HL-60/S4 (cell line): ENCODE measurements around the gene NUCB1.
"Not testable (repeated sequence)": the region's sequence is repeated elsewhere in the genome, so short reads cannot be mapped to it uniquely, and the experiment has no call there.

Source experiments
- in situ Hi-C: fragments of 300-500 bp; cut with MboI; formaldehyde crosslinking; loops from 2 replicates; pipeline ENCODE4 v1.14.3; 2022; ENCODE audit warnings: low sequenced_read_pairs

The NUCB1 gene

GRCh38 chr19:48899781-48900476, at the start of gene NUCB1:
NUCB1 (plus strand) TSS chr19:48900312; CDS start chr19:48900797, 485 bp downstream.
- in situ Hi-C loops, result no loop called here

GRCh38 chr19:48852292-48852691, 47.8 kb upstream of the NUCB1 start:
- in situ Hi-C loops, result no loop called here

GRCh38 chr19:48853483-48853882, 46.6 kb upstream of the NUCB1 start:
- in situ Hi-C loops, result no loop called here

GRCh38 chr19:48854103-48854502, 46.0 kb upstream of the NUCB1 start:
- in situ Hi-C loops, result no loop called here

- in situ Hi-C loops, result no loop called here
Measured at GRCh38 chr19:48856921-48857320, 43.2 kb upstream of the NUCB1 start.

- in situ Hi-C loops, result no loop called here
Measured at GRCh38 chr19:48858984-48859710, 41.0 kb upstream of the NUCB1 start.

GRCh38 chr19:48859711-48860572, 40.2 kb upstream of the NUCB1 start:
- in situ Hi-C loops, result no loop called here

- in situ Hi-C loops, result no loop called here
Measured at GRCh38 chr19:48861313-48861712, 38.8 kb upstream of the NUCB1 start.

- in situ Hi-C loops, result no loop called here
Measured at GRCh38 chr19:48862827-48863226, 37.3 kb upstream of the NUCB1 start.

GRCh38 chr19:48866692-48867091, 33.4 kb upstream of the NUCB1 start:
- in situ Hi-C loops, result no loop called here

- in situ Hi-C loops, result no loop called here
Measured at GRCh38 chr19:48867123-48867745, 32.9 kb upstream of the NUCB1 start.

GRCh38 chr19:48867746-48868113, 32.4 kb upstream of the NUCB1 start:
- in situ Hi-C loops, result no loop called here

GRCh38 chr19:48868114-48868886, 31.8 kb upstream of the NUCB1 start, which contains the start of gene PLEKHA4:
PLEKHA4 (minus strand) TSS chr19:48868617; CDS start chr19:48867620, 997 bp downstream.
- in situ Hi-C loops, result no loop called here

- in situ Hi-C loops, result no loop called here
Measured at GRCh38 chr19:48870048-48870447, 30.1 kb upstream of the NUCB1 start.

- in situ Hi-C loops, result not testable (repeated sequence)
Measured at GRCh38 chr19:48871471-48872181, 28.5 kb upstream of the NUCB1 start.

- in situ Hi-C loops, result no loop called here
Measured at GRCh38 chr19:48872182-48872883, 27.8 kb upstream of the NUCB1 start, which contains the start of gene PPP1R15A. PPP1R15A (plus strand) TSS chr19:48872421; CDS start chr19:48873234, 813 bp downstream.

GRCh38 chr19:48872884-48873475, 27.1 kb upstream of the NUCB1 start:
- in situ Hi-C loops, result no loop called here

- in situ Hi-C loops, result no loop called here
Measured at GRCh38 chr19:48873476-48874302, 26.4 kb upstream of the NUCB1 start.
